Vagina (tissue), 2 donors: ENCODE data around the gene PAPPA. TPM values are rescaled to one million over a fixed set of nuclear protein-coding genes. Genes with fewer than 3 reads are reported as not detected.

Source experiments
- DNase-seq, 2 donors: peaks; one replicate each; pipeline ENCODE4 v3.0.0-alpha.2; 2017; ENCODE audit errors: extremely low spot score in 2 of 2
- H3K27ac ChIP-seq: fragments of 200-600 bp; sonication (generic); one replicate; pipeline ENCODE4 v1.5.1; 2019
- H3K27me3 ChIP-seq: fragments of 200-600 bp; sonication (generic); one replicate; pipeline ENCODE4 v1.5.1; 2019
- H3K36me3 ChIP-seq, 2 donors: fragments of 200-600 bp; sonication (generic); one replicate each; pipeline ENCODE4 v1.5.1; 2017 to 2019
- H3K4me1 ChIP-seq: fragments of 200-600 bp; sonication (generic); one replicate; pipeline ENCODE4 v1.5.1; 2019
- H3K4me3 ChIP-seq, 2 donors: fragments of 200-600 bp; sonication (generic); 1 replicate in 1 of 2; 2 replicates in 1 of 2; pipeline ENCODE4 v1.5.1; 2016 to 2019
- H3K9me3 ChIP-seq: fragments of 200-600 bp; sonication (generic); one replicate; pipeline ENCODE4 v1.5.1; 2019
- CTCF ChIP-seq, 3 experiments: fragments of 450-650 bp in 2 of 3; fragments of 200-600 bp in 1 of 3; sonication (generic) in 1 of 3; IDR thresholded peaks; one replicate each; pipeline ENCODE4 v1.5.1; 2017 to 2019; ENCODE audit warnings: antibody characterized with exemption in 3 of 3, mild to moderate bottlenecking in 2 of 3, moderate library complexity in 2 of 3
- POLR2A ChIP-seq, 2 donors: fragments of 450-650 bp; IDR thresholded peaks; one replicate each; pipeline ENCODE4 v1.6.1; 2017; ENCODE audit warnings: antibody characterized with exemption in 2 of 2, mild to moderate bottlenecking in 2 of 2, moderate library complexity in 2 of 2
- POLR2AphosphoS5 ChIP-seq, 2 donors: sonication (generic); formaldehyde crosslinking; IDR thresholded peaks; one replicate each; pipeline ENCODE4 v1.9.0; 2017; ENCODE audit warnings: antibody characterized with exemption in 2 of 2, mild to moderate bottlenecking in 2 of 2, low read depth in 1 of 2; ENCODE audit not compliant: insufficient read depth in 1 of 2
- intact Hi-C: fragments of 100-400 bp; cut with DNase I; formaldehyde crosslinking; loops from one replicate; pipeline ENCODE4 v1.15.1; 2023
- total RNA-seq: library from RNA; depleted of rRNA; stranded (reverse); fragments of >200 nt; gene quantifications from one replicate; pipeline ENCODE4 v1.2.3, GENCODE V29; 2016

PAPPA gene
- total RNA-seq, 1 donor from 2014 or later = 4.4 TPM

GRCh38 chr9:116271340-116271739 lies 117.7 kb downstream of the PAPPA start:
- intact Hi-C loops = no loop called here
- no peaks in the 10 kb centered on the region for H3K9me3 ChIP-seq
- H3K27me3 ChIP-seq = no peaks in the 10 kb centered on the region
- no peaks in the 10 kb centered on the region for H3K4me1 ChIP-seq
- no peak for DNase-seq
- no peak for TF ChIP-seq POLR2A (IDR thresholded peaks at IDR 0.05)
- TF ChIP-seq POLR2AphosphoS5 (IDR thresholded peaks at IDR 0.05; ENCODE audit: insufficient read depth in 1 of 2, low read depth in 1 of 2) = no peak
- TF ChIP-seq CTCF (IDR thresholded peaks at IDR 0.05) = no peak
- no peaks in the 10 kb centered on the region for H3K36me3 ChIP-seq
- H3K4me3 ChIP-seq = no peak overlapping the region
- H3K27ac ChIP-seq = no peak overlapping the region

- Histone ChIP-seq H3K27me3 (no peaks in the 10 kb centered on the region), H3K4me1 (no peaks in the 10 kb centered on the region), H3K27ac (no peak overlapping the region), H3K9me3 (no peaks in the 10 kb centered on the region), H3K4me3 (no peak overlapping the region), H3K36me3 (no peaks in the 10 kb centered on the region)
- intact Hi-C loops = no loop called here
- DNase-seq = no peak
- TF ChIP-seq POLR2A (IDR thresholded peaks at IDR 0.05) = no peak
Measured at GRCh38 chr9:116271991-116272390, 118.4 kb downstream of the PAPPA start.

- Histone ChIP-seq H3K4me3 (no peak overlapping the region), H3K27me3 (no peaks in the 10 kb centered on the region), H3K36me3 (no peaks in the 10 kb centered on the region), H3K4me1 (no peaks in the 10 kb centered on the region), H3K9me3 (no peaks in the 10 kb centered on the region), H3K27ac (no peak overlapping the region)
- TF ChIP-seq POLR2A (IDR thresholded peaks at IDR 0.05) (no peak), POLR2AphosphoS5 (IDR thresholded peaks at IDR 0.05; ENCODE audit: insufficient read depth in 1 of 2, low read depth in 1 of 2) (no peak), CTCF (IDR thresholded peaks at IDR 0.05) (no peak)
- intact Hi-C loops = no loop called here
- no peak for DNase-seq
Measured at GRCh38 chr9:116274293-116274692, 120.7 kb downstream of the PAPPA start.

GRCh38 chr9:116275418-116276195 lies 122.0 kb downstream of the PAPPA start:
- Histone ChIP-seq H3K27ac (no peak overlapping the region), H3K36me3 (no peaks in the 10 kb centered on the region), H3K27me3 (no peaks in the 10 kb centered on the region), H3K4me1 (no peaks in the 10 kb centered on the region), H3K4me3 (no peak overlapping the region), H3K9me3 (no peaks in the 10 kb centered on the region)
- no peak for TF ChIP-seq CTCF (IDR thresholded peaks at IDR 0.05)
- TF ChIP-seq POLR2AphosphoS5 (IDR thresholded peaks at IDR 0.05; ENCODE audit: insufficient read depth in 1 of 2, low read depth in 1 of 2) = no peak
- no peak for TF ChIP-seq POLR2A (IDR thresholded peaks at IDR 0.05)
- intact Hi-C loops = no loop called here
- no peak for DNase-seq

GRCh38 chr9:116276196-116276493 lies 122.6 kb downstream of the PAPPA start:
- no peak for DNase-seq
- no peak overlapping the region for H3K27ac ChIP-seq
- no peaks in the 10 kb centered on the region for H3K9me3 ChIP-seq
- H3K4me1 ChIP-seq = no peaks in the 10 kb centered on the region
- no peak for TF ChIP-seq CTCF (IDR thresholded peaks at IDR 0.05)
- TF ChIP-seq POLR2A (IDR thresholded peaks at IDR 0.05) = no peak
- TF ChIP-seq POLR2AphosphoS5 (IDR thresholded peaks at IDR 0.05; ENCODE audit: insufficient read depth in 1 of 2, low read depth in 1 of 2) = no peak
- H3K4me3 ChIP-seq = no peak overlapping the region
- intact Hi-C loops = no loop called here
- H3K36me3 ChIP-seq = no peaks in the 10 kb centered on the region
- H3K27me3 ChIP-seq = no peaks in the 10 kb centered on the region
